ENCODE measurements around the gene RIT1.
A peak's percentile ranks its signal among the peaks of the same experiment; 100 is the strongest.

Gene RIT1, protein sequence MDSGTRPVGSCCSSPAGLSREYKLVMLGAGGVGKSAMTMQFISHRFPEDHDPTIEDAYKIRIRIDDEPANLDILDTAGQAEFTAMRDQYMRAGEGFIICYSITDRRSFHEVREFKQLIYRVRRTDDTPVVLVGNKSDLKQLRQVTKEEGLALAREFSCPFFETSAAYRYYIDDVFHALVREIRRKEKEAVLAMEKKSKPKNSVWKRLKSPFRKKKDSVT

DNA sequence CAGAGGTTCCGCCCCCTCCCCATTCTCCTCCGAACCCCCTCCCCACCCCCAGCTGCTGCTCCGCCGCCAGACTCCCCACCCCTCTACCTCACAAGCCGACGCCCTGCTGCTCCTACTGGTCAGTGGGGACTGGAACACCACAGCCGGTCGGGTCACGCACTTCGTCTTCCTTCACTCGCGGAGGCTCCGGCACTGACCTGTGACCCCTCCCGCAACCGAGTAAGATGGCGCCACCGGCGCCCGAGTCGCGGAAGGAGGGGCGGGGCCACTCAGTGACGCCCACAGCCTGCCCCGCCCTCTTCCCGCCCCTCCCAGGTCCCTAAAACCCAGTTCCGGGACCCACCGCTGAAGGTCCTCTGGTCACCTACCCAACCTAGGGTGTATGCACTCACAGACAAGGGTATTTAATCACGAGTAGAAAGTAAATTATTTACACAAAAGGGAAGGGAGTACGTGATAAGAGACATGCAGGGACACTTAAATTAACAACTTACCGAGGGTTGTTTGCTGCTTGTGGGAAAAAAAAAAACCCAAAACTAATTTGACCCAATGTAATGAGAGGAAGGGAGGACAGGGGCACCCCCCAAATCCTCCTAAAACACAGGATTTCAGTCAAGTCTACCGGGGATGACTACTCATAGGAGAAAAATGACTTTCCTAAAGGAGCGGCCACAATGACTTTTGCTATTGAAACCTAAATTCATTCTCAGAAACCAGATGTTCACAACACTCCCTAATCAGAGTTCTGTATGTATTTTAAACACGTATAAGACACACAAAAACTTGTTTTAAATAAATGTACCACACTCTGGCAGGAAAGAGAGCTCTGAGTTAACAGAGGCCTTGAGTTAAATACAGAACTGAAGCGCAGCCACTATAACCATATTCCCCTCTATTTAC is at the start of gene RIT1:
Gene RIT1, minus strand, starts transcription at position 194 of the 900 bp plus-strand sequence. CDS start 588 bp downstream, outside the sequence.
- H3K9me3 ChIP-seq (ENCODE audit: low read length), result no peaks in the 10 kb centered on the region
- H3K36me3 ChIP-seq (ENCODE audit: insufficient read depth, low read length), result peaks cover 29% of the 10 kb centered on the region
- H3K4me1 ChIP-seq (ENCODE audit: insufficient read depth, low read length), result peaks cover 17% of the 10 kb centered on the region
- peak within 1 kb of the TSS; percentile 54 for H3K27ac ChIP-seq (ENCODE audit: low read depth, low read length)
- H3K9ac ChIP-seq (ENCODE audit: low read length), result peak within 1 kb of the TSS; percentile 80
- H3K27me3 ChIP-seq (ENCODE audit: control insufficient read depth in 1 of 2, insufficient read depth in 2 of 2, low read length in 2 of 2), result no peaks in the 10 kb centered on the region
- peak within 1 kb of the TSS; percentile 53 to 82 for H3K4me3 ChIP-seq (ENCODE audit: low read depth in 1 of 2, low read length in 2 of 2)

DNA sequence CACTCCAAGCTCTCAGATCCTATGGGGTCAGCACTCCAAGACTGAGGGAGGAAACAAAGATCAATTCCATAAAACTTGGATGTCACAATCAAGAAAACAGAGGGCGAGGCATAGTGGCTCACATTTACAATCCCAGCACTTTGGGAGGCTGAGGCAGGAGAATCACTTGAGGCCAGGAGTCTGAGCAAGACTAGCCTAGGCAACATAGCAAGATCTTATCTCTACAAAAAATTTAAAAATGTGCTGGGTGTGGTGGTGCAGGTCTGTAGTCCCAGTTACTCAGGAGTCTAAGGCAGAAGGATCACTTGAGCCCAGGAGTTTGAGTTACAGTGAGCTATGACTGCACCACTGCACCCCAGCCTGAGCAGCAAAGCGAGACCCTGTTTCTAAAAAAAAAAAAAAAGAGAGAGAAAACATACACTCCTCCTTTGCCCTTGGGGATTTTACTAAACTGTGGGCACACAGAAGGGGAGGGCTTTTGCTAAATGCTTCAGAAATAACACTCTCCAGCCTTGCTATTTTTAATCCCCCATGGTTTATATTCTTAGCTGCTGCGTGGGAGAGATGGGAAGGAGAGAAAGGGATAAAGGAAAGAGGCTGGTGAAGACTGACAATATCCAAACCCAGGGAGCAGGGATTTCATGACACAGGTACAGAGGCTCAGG is 49.1 kb upstream of the RIT1 start:
- peaks cover 6% of the 10 kb centered on the region for H3K4me1 ChIP-seq (ENCODE audit: insufficient read depth, low read length)
- H3K9ac ChIP-seq (ENCODE audit: low read length), result no peak overlapping the region
- H3K27me3 ChIP-seq (ENCODE audit: control insufficient read depth in 1 of 2, insufficient read depth in 2 of 2, low read length in 2 of 2), result no peaks in the 10 kb centered on the region
- H3K27ac ChIP-seq (ENCODE audit: low read depth, low read length), result peak overlapping the region; percentile 44
- no peak overlapping the region for H3K4me3 ChIP-seq (ENCODE audit: low read depth in 1 of 2, low read length in 2 of 2)
- H3K9me3 ChIP-seq (ENCODE audit: low read length), result no peaks in the 10 kb centered on the region
- peaks cover 70% of the 10 kb centered on the region for H3K36me3 ChIP-seq (ENCODE audit: insufficient read depth, low read length)

DNA sequence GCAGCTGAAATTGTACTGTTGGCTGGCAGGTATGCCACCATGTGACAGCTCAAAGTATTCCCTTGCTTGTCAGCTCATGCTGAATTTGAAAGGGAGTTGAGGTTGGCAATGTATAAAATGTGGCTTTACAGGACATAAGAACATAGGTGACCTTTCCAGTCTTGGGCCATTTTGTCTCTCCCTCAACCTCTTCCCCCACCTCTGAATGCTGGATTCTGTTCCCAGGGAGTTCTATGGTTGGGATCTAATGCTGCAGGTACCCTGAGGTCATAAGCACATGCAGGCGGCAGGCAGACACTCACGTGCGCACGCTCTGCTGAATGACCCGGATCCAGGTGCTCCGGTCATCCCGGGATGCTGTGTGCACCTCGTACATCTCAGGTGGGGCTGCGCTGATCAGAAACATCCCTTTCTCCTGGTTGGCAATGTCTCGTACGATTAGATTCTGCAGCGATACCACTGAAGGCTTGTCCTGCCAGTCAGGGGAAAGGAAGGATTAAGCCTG is 46.3 kb upstream of the RIT1 start:
- Histone ChIP-seq H3K27ac (ENCODE audit: low read depth, low read length) (no peak overlapping the region), H3K4me3 (ENCODE audit: low read depth in 1 of 2, low read length in 2 of 2) (no peak overlapping the region), H3K4me1 (ENCODE audit: insufficient read depth, low read length) (peaks cover under 1% of the 10 kb centered on the region), H3K27me3 (ENCODE audit: control insufficient read depth in 1 of 2, insufficient read depth in 2 of 2, low read length in 2 of 2) (no peaks in the 10 kb centered on the region), H3K36me3 (ENCODE audit: insufficient read depth, low read length) (peaks cover 74% of the 10 kb centered on the region), H3K9ac (ENCODE audit: low read length) (no peak overlapping the region), H3K9me3 (ENCODE audit: low read length) (no peaks in the 10 kb centered on the region)

DNA sequence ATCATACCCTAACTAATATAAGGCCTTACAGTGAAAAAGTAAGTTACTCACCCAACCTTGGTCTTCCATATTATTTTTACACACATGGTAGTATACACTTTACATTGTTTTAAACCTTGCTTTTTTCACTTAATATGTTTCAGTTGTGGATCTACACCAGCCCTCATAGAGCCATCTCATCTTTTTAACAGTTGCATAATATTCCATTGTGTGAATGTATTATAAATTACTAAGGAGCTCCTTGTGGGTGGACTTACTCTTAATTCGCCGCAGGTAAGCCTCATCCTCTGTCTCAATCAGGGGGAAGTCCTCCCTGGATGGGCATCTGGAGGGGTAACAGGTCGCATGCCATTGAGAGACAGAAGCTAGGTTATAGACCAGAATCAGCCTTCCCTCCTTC is 43.5 kb upstream of the RIT1 start:
- Histone ChIP-seq H3K9me3 (ENCODE audit: low read length) (no peaks in the 10 kb centered on the region), H3K27ac (ENCODE audit: low read depth, low read length) (no peak overlapping the region), H3K9ac (ENCODE audit: low read length) (no peak overlapping the region), H3K4me1 (ENCODE audit: insufficient read depth, low read length) (no peaks in the 10 kb centered on the region), H3K36me3 (ENCODE audit: insufficient read depth, low read length) (peaks cover 73% of the 10 kb centered on the region), H3K27me3 (ENCODE audit: control insufficient read depth in 1 of 2, insufficient read depth in 2 of 2, low read length in 2 of 2) (no peaks in the 10 kb centered on the region), H3K4me3 (ENCODE audit: low read depth in 1 of 2, low read length in 2 of 2) (no peak overlapping the region)

- no peaks in the 10 kb centered on the region for H3K9me3 ChIP-seq (ENCODE audit: low read length)
- no peak overlapping the region for H3K9ac ChIP-seq (ENCODE audit: low read length)
- no peak overlapping the region for H3K27ac ChIP-seq (ENCODE audit: low read depth, low read length)
- no peaks in the 10 kb centered on the region for H3K27me3 ChIP-seq (ENCODE audit: control insufficient read depth in 1 of 2, insufficient read depth in 2 of 2, low read length in 2 of 2)
- H3K36me3 ChIP-seq (ENCODE audit: insufficient read depth, low read length), result peaks cover 70% of the 10 kb centered on the region
- no peaks in the 10 kb centered on the region for H3K4me1 ChIP-seq (ENCODE audit: insufficient read depth, low read length)
- no peak overlapping the region for H3K4me3 ChIP-seq (ENCODE audit: low read depth in 1 of 2, low read length in 2 of 2)
Measured at GRCh38 chr1:155952505-155952890, 41.3 kb upstream of the RIT1 start.

GRCh38 chr1:155951753-155952504 is 40.8 kb upstream of the RIT1 start:
- Histone ChIP-seq H3K9me3 (ENCODE audit: low read length) (no peaks in the 10 kb centered on the region), H3K27ac (ENCODE audit: low read depth, low read length) (no peak overlapping the region), H3K4me3 (ENCODE audit: low read depth in 1 of 2, low read length in 2 of 2) (no peak overlapping the region), H3K36me3 (ENCODE audit: insufficient read depth, low read length) (peaks cover 70% of the 10 kb centered on the region), H3K4me1 (ENCODE audit: insufficient read depth, low read length) (no peaks in the 10 kb centered on the region), H3K9ac (ENCODE audit: low read length) (no peak overlapping the region), H3K27me3 (ENCODE audit: control insufficient read depth in 1 of 2, insufficient read depth in 2 of 2, low read length in 2 of 2) (no peaks in the 10 kb centered on the region)

- Histone ChIP-seq H3K27ac (ENCODE audit: low read depth, low read length) (no peak overlapping the region), H3K4me3 (ENCODE audit: low read depth in 1 of 2, low read length in 2 of 2) (no peak overlapping the region), H3K9me3 (ENCODE audit: low read length) (no peaks in the 10 kb centered on the region), H3K27me3 (ENCODE audit: control insufficient read depth in 1 of 2, insufficient read depth in 2 of 2, low read length in 2 of 2) (no peaks in the 10 kb centered on the region), H3K4me1 (ENCODE audit: insufficient read depth, low read length) (no peaks in the 10 kb centered on the region), H3K36me3 (ENCODE audit: insufficient read depth, low read length) (peaks cover 74% of the 10 kb centered on the region), H3K9ac (ENCODE audit: low read length) (no peak overlapping the region)
Measured at GRCh38 chr1:155950829-155951228, 39.7 kb upstream of the RIT1 start.

GRCh38 chr1:155947741-155948140 is 36.6 kb upstream of the RIT1 start:
- Histone ChIP-seq H3K9me3 (ENCODE audit: low read length) (no peaks in the 10 kb centered on the region), H3K4me1 (ENCODE audit: insufficient read depth, low read length) (no peaks in the 10 kb centered on the region), H3K4me3 (ENCODE audit: low read depth in 1 of 2, low read length in 2 of 2) (no peak overlapping the region), H3K9ac (ENCODE audit: low read length) (no peak overlapping the region), H3K36me3 (ENCODE audit: insufficient read depth, low read length) (peaks cover 53% of the 10 kb centered on the region), H3K27ac (ENCODE audit: low read depth, low read length) (no peak overlapping the region), H3K27me3 (ENCODE audit: control insufficient read depth in 1 of 2, insufficient read depth in 2 of 2, low read length in 2 of 2) (no peaks in the 10 kb centered on the region)

- no peak overlapping the region for H3K4me3 ChIP-seq (ENCODE audit: low read depth in 1 of 2, low read length in 2 of 2)
- no peaks in the 10 kb centered on the region for H3K4me1 ChIP-seq (ENCODE audit: insufficient read depth, low read length)
- H3K27ac ChIP-seq (ENCODE audit: low read depth, low read length), result no peak overlapping the region
- H3K27me3 ChIP-seq (ENCODE audit: control insufficient read depth in 1 of 2, insufficient read depth in 2 of 2, low read length in 2 of 2), result no peaks in the 10 kb centered on the region
- peaks cover 49% of the 10 kb centered on the region for H3K36me3 ChIP-seq (ENCODE audit: insufficient read depth, low read length)
- H3K9ac ChIP-seq (ENCODE audit: low read length), result no peak overlapping the region
- H3K9me3 ChIP-seq (ENCODE audit: low read length), result no peaks in the 10 kb centered on the region
Measured at GRCh38 chr1:155947292-155947691, 36.1 kb upstream of the RIT1 start.

- no peaks in the 10 kb centered on the region for H3K4me1 ChIP-seq (ENCODE audit: insufficient read depth, low read length)
- no peaks in the 10 kb centered on the region for H3K27me3 ChIP-seq (ENCODE audit: control insufficient read depth in 1 of 2, insufficient read depth in 2 of 2, low read length in 2 of 2)
- no peak overlapping the region for H3K27ac ChIP-seq (ENCODE audit: low read depth, low read length)
- H3K36me3 ChIP-seq (ENCODE audit: insufficient read depth, low read length), result peaks cover 43% of the 10 kb centered on the region
- H3K9me3 ChIP-seq (ENCODE audit: low read length), result no peaks in the 10 kb centered on the region
- no peak overlapping the region for H3K9ac ChIP-seq (ENCODE audit: low read length)
- H3K4me3 ChIP-seq (ENCODE audit: low read depth in 1 of 2, low read length in 2 of 2), result no peak overlapping the region
Measured at GRCh38 chr1:155946633-155947219, 35.6 kb upstream of the RIT1 start.
